ENCODE results near the gene PDHX.

Gene PDHX

DNA sequence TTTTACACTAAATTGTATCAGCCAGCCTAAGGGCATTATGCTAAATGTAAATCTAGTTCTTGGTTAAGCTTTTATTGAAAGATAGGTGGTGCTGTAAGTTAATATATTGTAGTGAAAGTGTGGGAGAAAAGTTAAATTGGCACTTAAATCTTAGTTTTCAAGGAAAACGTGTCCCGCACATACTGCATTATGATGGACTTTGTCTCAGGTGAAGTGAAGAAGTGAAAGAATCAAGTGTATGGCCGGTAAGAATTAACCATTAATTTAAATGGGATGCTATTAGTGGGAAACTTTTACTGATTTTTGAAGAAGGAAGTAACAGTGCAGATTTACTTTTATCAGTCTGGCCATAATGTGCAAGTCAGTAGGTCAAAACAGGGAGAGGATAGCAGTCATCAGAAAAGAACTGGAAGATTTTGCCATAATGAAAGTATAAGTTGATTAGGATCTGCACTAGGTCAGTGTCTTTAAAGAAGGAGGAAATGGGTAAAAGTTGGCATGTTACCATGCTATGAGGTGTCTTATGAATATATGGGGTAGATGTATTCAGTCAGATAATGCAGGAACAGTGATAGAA is 81.6 kb downstream of the PDHX start:
- H3K27me3 ChIP-seq (ENCODE audit: control insufficient read depth, insufficient read depth, low read length), result no peaks in the 10 kb centered on the region
- no peaks in the 10 kb centered on the region for H3K9me3 ChIP-seq (ENCODE audit: control insufficient read depth, insufficient read depth, low read depth, low read length)
- H3K36me3 ChIP-seq (ENCODE audit: control insufficient read depth, insufficient read depth, low read length), result peaks cover 4% of the 10 kb centered on the region; the same call in 1 of the 2 replicates
- no peaks in the 10 kb centered on the region for H3K4me1 ChIP-seq (ENCODE audit: control insufficient read depth, insufficient read depth, low read length)
- H3K27ac ChIP-seq (ENCODE audit: low read depth, low read length), result no peak overlapping the region
- no peak overlapping the region for H3K9ac ChIP-seq (ENCODE audit: low read length)
- no peak overlapping the region for H3K4me3 ChIP-seq (ENCODE audit: low read depth, low read length)

DNA sequence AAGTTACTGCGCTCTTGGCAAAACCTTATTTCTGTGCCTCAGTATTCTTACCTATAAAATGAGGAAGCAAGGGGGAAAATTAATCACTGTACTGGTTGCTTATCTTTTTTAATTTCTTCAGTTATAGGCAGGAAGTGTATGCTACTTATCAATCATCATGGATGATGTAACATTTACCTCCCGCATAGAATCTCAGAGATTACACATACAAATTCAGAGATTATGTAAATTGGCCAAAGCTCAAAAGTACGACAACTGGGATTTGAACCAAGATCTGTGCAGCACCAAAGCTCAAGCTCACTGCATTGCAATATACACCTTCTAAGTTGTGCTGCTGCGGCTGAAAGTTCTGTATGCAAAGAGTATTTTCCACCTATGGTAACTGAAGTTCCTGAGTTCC is 83.0 kb downstream of the PDHX start:
- H3K27me3 ChIP-seq (ENCODE audit: control insufficient read depth, insufficient read depth, low read length), result no peaks in the 10 kb centered on the region
- H3K4me1 ChIP-seq (ENCODE audit: control insufficient read depth, insufficient read depth, low read length), result no peaks in the 10 kb centered on the region
- H3K36me3 ChIP-seq (ENCODE audit: control insufficient read depth, insufficient read depth, low read length), result no peaks in the 10 kb centered on the region
- H3K27ac ChIP-seq (ENCODE audit: low read depth, low read length), result no peak overlapping the region
- no peak overlapping the region for H3K4me3 ChIP-seq (ENCODE audit: low read depth, low read length)
- H3K9ac ChIP-seq (ENCODE audit: low read length), result no peak overlapping the region
- no peaks in the 10 kb centered on the region for H3K9me3 ChIP-seq (ENCODE audit: control insufficient read depth, insufficient read depth, low read depth, low read length)

DNA sequence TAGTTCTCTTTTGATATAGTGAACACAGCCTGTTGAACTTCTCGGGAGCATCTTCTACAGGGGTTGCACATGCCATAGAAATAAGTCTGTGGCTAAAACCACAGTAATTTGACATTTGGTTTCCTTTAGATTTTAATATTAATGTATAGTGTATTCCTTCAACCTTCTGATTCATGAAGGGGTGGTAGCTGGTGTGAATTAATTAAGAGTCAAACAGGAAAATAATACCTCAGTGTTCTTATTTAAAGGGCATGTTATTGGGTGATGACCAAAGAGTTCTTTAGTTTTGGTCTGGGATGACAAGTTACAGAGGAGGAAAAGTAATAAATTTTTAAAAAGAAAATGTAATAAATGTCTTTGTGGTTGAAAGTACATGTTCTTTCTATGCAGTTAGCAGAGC is 86.8 kb downstream of the PDHX start:
- Histone ChIP-seq H3K4me1 (ENCODE audit: control insufficient read depth, insufficient read depth, low read length) (no peaks in the 10 kb centered on the region), H3K9me3 (ENCODE audit: control insufficient read depth, insufficient read depth, low read depth, low read length) (no peaks in the 10 kb centered on the region), H3K36me3 (ENCODE audit: control insufficient read depth, insufficient read depth, low read length) (no peaks in the 10 kb centered on the region), H3K9ac (ENCODE audit: low read length) (no peak overlapping the region), H3K4me3 (ENCODE audit: low read depth, low read length) (no peak overlapping the region), H3K27me3 (ENCODE audit: control insufficient read depth, insufficient read depth, low read length) (no peaks in the 10 kb centered on the region), H3K27ac (ENCODE audit: low read depth, low read length) (no peak overlapping the region)

DNA sequence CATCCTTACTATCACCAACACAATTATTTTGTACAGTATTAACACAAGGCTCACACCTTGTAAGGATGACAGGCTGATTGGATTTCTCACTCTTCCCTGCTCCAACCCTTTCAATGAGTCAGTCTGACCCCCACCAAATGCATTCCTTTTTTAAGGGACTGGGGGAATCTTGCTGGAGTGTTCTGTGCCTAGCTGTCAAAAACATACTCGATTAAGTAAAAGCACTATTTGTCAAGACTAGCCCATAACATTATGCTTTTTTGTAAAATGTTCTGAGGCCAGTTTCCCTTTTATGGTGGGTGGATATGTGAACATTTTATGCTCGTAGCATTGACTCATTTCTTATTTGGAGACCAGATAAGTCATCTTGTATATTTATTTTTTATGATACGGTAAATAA is 87.2 kb downstream of the PDHX start:
- Histone ChIP-seq H3K9me3 (ENCODE audit: control insufficient read depth, insufficient read depth, low read depth, low read length) (no peaks in the 10 kb centered on the region), H3K36me3 (ENCODE audit: control insufficient read depth, insufficient read depth, low read length) (no peaks in the 10 kb centered on the region), H3K27ac (ENCODE audit: low read depth, low read length) (no peak overlapping the region), H3K4me3 (ENCODE audit: low read depth, low read length) (no peak overlapping the region), H3K27me3 (ENCODE audit: control insufficient read depth, insufficient read depth, low read length) (no peaks in the 10 kb centered on the region), H3K9ac (ENCODE audit: low read length) (no peak overlapping the region), H3K4me1 (ENCODE audit: control insufficient read depth, insufficient read depth, low read length) (no peaks in the 10 kb centered on the region)

DNA sequence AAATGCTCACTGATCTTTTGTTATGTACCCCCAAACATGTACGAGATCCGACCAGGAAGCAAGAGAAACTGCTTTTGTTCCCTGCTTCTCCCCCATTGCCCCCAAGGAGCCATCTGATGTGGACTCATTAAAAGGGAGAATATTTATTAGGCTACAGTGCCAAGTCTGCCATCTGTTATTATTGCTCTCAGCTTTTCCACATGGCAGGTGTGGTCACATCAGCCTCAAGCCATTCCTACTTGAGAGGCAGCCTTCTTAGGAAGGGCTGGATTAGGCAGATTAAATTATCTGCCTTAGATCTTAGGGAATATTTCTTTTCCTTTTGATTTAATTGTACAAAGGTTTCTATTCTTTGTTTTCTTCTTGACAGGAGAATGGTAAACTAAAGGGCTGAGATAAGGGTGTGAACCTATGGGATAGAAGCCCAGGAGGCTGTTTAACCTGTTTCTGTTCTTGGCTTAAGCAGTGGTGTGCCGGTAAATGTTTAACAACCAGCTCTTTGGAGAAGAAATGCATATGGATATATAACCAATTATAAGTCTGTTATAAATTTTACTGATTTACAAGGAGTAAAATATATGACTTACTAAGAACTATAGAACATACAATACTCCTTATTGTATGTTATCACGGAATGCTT is 88.8 kb downstream of the PDHX start:
- no peak overlapping the region for H3K27ac ChIP-seq (ENCODE audit: low read depth, low read length)
- H3K9ac ChIP-seq (ENCODE audit: low read length), result no peak overlapping the region
- no peaks in the 10 kb centered on the region for H3K36me3 ChIP-seq (ENCODE audit: control insufficient read depth, insufficient read depth, low read length)
- H3K27me3 ChIP-seq (ENCODE audit: control insufficient read depth, insufficient read depth, low read length), result no peaks in the 10 kb centered on the region
- H3K9me3 ChIP-seq (ENCODE audit: control insufficient read depth, insufficient read depth, low read depth, low read length), result no peaks in the 10 kb centered on the region
- no peak overlapping the region for H3K4me3 ChIP-seq (ENCODE audit: low read depth, low read length)
- H3K4me1 ChIP-seq (ENCODE audit: control insufficient read depth, insufficient read depth, low read length), result peaks cover 8% of the 10 kb centered on the region; the same call in 1 of the 2 replicates

DNA sequence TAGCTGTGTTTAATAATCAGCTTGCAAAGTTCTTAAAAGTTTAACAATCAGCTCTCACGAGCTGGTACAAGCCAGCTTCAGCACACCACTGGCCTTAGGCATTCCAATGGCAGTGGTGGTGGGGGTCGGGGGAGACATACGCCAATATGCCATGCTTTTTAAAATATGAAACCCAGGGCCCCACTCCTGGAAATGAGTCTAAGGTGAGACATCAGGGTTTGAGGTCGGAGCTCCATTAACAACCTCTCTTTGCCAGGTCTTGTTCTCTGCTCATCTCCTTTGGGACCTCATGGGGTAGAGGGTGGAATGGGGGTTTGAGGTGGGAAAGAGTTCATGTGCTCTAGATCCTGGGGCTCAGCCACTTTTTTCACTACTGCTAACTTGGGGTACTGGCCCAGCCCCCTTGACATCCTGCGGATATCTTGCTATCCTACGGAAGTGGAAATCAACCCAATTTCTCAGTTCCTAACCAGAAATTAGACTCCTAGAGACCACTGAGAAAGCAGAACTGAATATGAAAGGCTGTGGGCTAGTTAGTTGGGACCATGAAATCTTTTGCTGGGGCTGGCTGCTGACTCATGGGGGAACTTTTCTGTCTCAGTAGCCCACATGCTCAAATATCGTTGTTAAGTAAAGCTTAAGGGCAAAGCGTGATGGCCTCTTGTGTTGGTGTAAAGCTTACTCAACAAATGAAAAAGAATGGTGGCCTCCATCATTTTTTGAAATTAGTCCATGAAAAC is 90.1 kb downstream of the PDHX start:
- Histone ChIP-seq H3K4me3 (ENCODE audit: low read depth, low read length) (no peak overlapping the region), H3K27me3 (ENCODE audit: control insufficient read depth, insufficient read depth, low read length) (no peaks in the 10 kb centered on the region), H3K4me1 (ENCODE audit: control insufficient read depth, insufficient read depth, low read length) (peaks cover 13% of the 10 kb centered on the region), H3K36me3 (ENCODE audit: control insufficient read depth, insufficient read depth, low read length) (no peaks in the 10 kb centered on the region), H3K27ac (ENCODE audit: low read depth, low read length) (no peak overlapping the region), H3K9ac (ENCODE audit: low read length) (no peak overlapping the region), H3K9me3 (ENCODE audit: control insufficient read depth, insufficient read depth, low read depth, low read length) (no peaks in the 10 kb centered on the region)

DNA sequence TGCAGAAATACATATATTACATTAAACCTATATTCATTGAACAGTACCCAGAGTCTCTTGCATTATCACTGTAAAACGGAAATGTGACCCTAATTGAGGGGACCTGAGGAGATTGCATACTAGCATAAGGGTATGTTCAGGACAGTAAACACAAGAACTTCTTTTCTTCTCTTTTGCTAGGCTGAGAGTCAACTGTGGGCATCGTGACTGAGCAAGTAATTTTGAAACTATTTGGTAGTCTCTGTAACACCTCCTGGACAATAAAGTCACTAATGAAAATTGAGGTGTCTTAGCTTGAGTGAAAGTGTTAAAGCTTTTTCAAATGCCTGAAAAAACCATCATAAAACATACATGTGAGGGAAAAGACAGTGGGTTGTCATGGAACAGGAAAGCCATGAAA is 90.9 kb downstream of the PDHX start:
- no peak overlapping the region for H3K27ac ChIP-seq (ENCODE audit: low read depth, low read length)
- peaks cover 13% of the 10 kb centered on the region for H3K4me1 ChIP-seq (ENCODE audit: control insufficient read depth, insufficient read depth, low read length)
- no peaks in the 10 kb centered on the region for H3K36me3 ChIP-seq (ENCODE audit: control insufficient read depth, insufficient read depth, low read length)
- H3K4me3 ChIP-seq (ENCODE audit: low read depth, low read length), result no peak overlapping the region
- no peaks in the 10 kb centered on the region for H3K9me3 ChIP-seq (ENCODE audit: control insufficient read depth, insufficient read depth, low read depth, low read length)
- no peak overlapping the region for H3K9ac ChIP-seq (ENCODE audit: low read length)
- H3K27me3 ChIP-seq (ENCODE audit: control insufficient read depth, insufficient read depth, low read length), result no peaks in the 10 kb centered on the region

DNA sequence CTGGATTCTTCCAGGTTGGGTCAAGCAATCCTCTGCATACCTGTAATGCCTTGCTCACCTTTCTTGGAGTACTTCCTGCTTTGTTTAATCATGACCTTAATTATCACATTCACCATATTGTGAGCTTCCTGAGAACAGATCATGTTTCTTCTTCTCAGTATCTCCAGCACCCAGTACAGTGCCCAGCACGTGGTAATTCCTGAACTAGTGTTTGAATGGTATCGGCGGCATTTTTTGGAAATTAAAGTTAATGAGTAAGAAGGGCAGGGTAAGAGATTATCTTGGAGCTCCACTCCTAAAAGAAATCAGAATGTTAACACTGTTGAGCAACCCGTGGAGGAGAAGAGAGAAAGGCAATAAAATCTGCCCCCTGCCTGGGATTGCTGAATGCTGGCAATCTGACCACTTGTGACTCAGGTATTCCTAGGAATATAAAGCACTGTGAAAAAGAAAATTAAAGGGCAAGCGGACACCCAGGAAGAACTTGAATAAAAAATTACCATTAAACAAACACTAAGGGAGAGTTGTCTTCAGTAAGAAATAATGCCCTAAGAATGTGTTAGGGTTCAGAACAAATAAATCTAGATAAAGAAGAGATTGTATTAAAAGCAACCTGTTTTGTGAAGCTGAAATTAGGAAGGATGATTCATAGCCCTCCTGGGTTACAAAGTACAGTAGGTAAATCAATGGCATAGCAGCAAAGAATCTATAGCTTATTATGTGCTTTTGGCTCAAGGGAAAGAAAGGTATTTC is 92.9 kb downstream of the PDHX start:
- Histone ChIP-seq H3K36me3 (ENCODE audit: control insufficient read depth, insufficient read depth, low read length) (no peaks in the 10 kb centered on the region), H3K9ac (ENCODE audit: low read length) (no peak overlapping the region)

DNA sequence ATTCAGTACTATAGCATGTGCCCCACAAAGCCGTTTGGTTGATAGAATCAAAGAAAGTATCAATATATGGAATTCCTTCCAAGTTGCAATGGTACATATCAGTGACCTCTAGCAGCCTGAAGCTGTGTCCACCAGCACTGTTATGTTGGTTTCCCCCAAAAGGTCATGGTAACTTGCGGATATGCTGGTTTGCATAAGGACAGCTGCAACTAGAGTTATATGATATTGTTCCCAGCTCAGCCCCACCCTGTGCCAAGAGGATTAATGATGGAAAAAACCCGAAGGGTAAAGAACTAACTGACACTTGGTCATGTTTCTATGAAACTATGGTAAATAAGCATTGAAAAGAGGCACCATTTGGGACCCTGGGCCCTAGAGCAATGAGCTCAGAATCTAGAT is 93.5 kb downstream of the PDHX start:
- Histone ChIP-seq H3K9me3 (ENCODE audit: control insufficient read depth, insufficient read depth, low read depth, low read length) (no peaks in the 10 kb centered on the region), H3K4me1 (ENCODE audit: control insufficient read depth, insufficient read depth, low read length) (peaks cover 13% of the 10 kb centered on the region), H3K27ac (ENCODE audit: low read depth, low read length) (no peak overlapping the region), H3K9ac (ENCODE audit: low read length) (no peak overlapping the region), H3K4me3 (ENCODE audit: low read depth, low read length) (no peak overlapping the region), H3K27me3 (ENCODE audit: control insufficient read depth, insufficient read depth, low read length) (no peaks in the 10 kb centered on the region), H3K36me3 (ENCODE audit: control insufficient read depth, insufficient read depth, low read length) (no peaks in the 10 kb centered on the region)

More for the DNA sequence above, 92.9 kb downstream of the PDHX start:
- Histone ChIP-seq H3K9me3 (ENCODE audit: control insufficient read depth, insufficient read depth, low read depth, low read length) (no peaks in the 10 kb centered on the region), H3K27me3 (ENCODE audit: control insufficient read depth, insufficient read depth, low read length) (no peaks in the 10 kb centered on the region), H3K4me1 (ENCODE audit: control insufficient read depth, insufficient read depth, low read length) (peaks cover 13% of the 10 kb centered on the region), H3K27ac (ENCODE audit: low read depth, low read length) (no peak overlapping the region), H3K4me3 (ENCODE audit: low read depth, low read length) (no peak overlapping the region)

DNA sequence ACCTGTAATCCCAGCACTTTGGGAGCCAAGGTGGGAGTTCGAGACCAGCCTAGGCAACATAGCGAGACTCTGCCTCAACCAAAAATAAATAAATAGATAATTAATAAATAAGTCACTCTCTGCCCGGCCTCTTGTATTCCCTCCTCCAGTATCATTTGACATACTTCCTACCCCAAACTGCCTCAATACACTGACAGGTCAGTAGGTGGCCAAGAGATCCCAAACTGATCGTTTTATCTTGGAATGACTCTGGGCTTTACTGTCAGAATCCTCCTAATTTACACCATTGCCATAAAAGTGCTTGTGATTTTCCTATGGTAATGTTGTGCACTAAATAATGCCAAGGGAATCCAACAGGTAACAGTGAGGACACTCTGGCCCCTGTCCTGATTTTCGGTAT is 94.2 kb downstream of the PDHX start:
- H3K27ac ChIP-seq (ENCODE audit: low read depth, low read length), result no peak overlapping the region
- peaks cover 13% of the 10 kb centered on the region for H3K4me1 ChIP-seq (ENCODE audit: control insufficient read depth, insufficient read depth, low read length)
- no peak overlapping the region for H3K4me3 ChIP-seq (ENCODE audit: low read depth, low read length)
- no peak overlapping the region for H3K9ac ChIP-seq (ENCODE audit: low read length)
- no peaks in the 10 kb centered on the region for H3K9me3 ChIP-seq (ENCODE audit: control insufficient read depth, insufficient read depth, low read depth, low read length)
- no peaks in the 10 kb centered on the region for H3K36me3 ChIP-seq (ENCODE audit: control insufficient read depth, insufficient read depth, low read length)
- H3K27me3 ChIP-seq (ENCODE audit: control insufficient read depth, insufficient read depth, low read length), result no peaks in the 10 kb centered on the region

DNA sequence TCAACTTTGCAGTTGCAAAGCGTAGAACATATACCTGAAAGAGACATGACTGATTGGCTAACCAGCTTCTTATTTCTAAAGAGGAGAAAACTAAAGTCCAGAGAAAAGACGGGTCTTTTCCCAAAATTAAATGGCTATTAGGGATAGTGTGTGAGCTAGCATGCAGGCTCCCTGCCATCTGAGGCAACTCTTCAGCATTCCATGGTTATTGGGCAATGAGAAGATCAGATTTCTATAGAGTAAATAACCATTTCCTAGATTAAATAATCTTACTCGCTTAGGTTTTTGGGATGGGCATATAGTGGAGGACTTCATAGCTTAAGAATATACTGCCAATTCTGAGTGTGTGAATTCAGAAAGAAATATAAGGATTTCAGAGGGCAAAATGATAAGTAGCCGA is 95.0 kb downstream of the PDHX start:
- no peak overlapping the region for H3K9ac ChIP-seq (ENCODE audit: low read length)

More for the DNA sequence above, 95.0 kb downstream of the PDHX start:
- Histone ChIP-seq H3K27me3 (ENCODE audit: control insufficient read depth, insufficient read depth, low read length) (no peaks in the 10 kb centered on the region), H3K9me3 (ENCODE audit: control insufficient read depth, insufficient read depth, low read depth, low read length) (no peaks in the 10 kb centered on the region), H3K27ac (ENCODE audit: low read depth, low read length) (no peak overlapping the region), H3K4me1 (ENCODE audit: control insufficient read depth, insufficient read depth, low read length) (peaks cover 13% of the 10 kb centered on the region), H3K4me3 (ENCODE audit: low read depth, low read length) (no peak overlapping the region), H3K36me3 (ENCODE audit: control insufficient read depth, insufficient read depth, low read length) (no peaks in the 10 kb centered on the region)

All from HUES6 (cell line).